ENCODE results near the gene TTC21A.

The TTC21A gene

DNA sequence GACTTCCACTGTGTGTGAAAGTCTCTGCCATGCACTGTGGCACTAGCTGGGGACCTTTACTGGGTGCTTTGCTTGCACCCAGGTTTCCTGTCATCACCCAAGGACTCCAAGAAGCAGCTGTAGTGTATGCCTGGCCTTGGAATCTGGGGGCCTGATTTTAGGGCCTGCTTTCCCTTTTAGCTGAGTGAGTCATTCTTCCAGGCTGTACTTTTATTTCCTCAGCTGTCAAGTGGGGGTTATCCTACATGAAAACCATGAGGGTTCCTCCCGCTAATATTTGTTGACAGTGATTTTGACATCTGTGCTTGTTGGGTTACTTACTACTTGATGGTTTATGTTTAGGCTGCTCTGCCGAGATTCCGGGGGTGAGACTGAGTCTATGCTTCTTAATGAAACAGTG is 18.6 kb upstream of the TTC21A start:
- TF ChIP-seq YY1 (IDR thresholded peaks at IDR 0.05; ENCODE audit: low read depth) (no peak), NFIC (IDR thresholded peaks at IDR 0.05) (no peak)

DNA sequence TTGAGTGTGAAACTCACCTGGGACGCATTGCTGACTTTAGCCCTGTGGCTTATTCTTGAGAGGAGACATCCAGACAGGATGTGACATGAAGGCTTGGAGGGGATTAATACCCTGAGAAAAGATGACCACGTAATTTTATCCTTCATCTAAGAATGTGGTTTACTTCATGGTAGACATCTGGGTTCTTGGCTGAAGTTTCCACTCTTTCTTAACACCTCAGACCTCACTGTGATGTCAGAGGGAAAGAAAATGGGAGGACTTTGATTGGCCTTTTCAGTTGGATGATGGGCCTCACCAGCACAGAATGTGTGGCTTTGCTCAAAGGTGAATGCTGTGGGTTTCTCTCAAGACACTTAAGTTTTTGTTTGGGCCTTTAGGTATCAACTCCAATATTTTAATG is 16.6 kb upstream of the TTC21A start:
- TF ChIP-seq TEAD4 (IDR thresholded peaks at IDR 0.05) (no peak), FOXM1 (IDR thresholded peaks at IDR 0.05; ENCODE audit: borderline replicate concordance, low read depth) (no peak), EP300 (IDR thresholded peaks at IDR 0.05; ENCODE audit: borderline replicate concordance) (no peak), RAD21 (IDR thresholded peaks at IDR 0.05; ENCODE audit: low read depth) (no peak), CEBPB (IDR thresholded peaks at IDR 0.05) (no peak), YY1 (IDR thresholded peaks at IDR 0.05; ENCODE audit: low read depth) (no peak), ZBTB7A (IDR thresholded peaks at IDR 0.05; ENCODE audit: low read depth) (no peak), CREB1 (IDR thresholded peaks at IDR 0.05; ENCODE audit: low read depth) (no peak), EGR1 (IDR thresholded peaks at IDR 0.05) (no peak), TCF12 (IDR thresholded peaks at IDR 0.05; ENCODE audit: low read depth) (no peak), NFIC (IDR thresholded peaks at IDR 0.05) (no peak)
- TF ChIP-seq, protein P1, sequence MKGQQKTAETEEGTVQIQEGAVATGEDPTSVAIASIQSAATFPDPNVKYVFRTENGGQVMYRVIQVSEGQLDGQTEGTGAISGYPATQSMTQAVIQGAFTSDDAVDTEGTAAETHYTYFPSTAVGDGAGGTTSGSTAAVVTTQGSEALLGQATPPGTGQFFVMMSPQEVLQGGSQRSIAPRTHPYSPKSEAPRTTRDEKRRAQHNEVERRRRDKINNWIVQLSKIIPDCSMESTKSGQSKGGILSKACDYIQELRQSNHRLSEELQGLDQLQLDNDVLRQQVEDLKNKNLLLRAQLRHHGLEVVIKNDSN (IDR thresholded peaks at IDR 0.05): no peak
- TF ChIP-seq, protein P2, sequence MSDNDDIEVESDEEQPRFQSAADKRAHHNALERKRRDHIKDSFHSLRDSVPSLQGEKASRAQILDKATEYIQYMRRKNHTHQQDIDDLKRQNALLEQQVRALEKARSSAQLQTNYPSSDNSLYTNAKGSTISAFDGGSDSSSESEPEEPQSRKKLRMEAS (IDR thresholded peaks at IDR 0.05): no peak
- TF ChIP-seq, protein P3, sequence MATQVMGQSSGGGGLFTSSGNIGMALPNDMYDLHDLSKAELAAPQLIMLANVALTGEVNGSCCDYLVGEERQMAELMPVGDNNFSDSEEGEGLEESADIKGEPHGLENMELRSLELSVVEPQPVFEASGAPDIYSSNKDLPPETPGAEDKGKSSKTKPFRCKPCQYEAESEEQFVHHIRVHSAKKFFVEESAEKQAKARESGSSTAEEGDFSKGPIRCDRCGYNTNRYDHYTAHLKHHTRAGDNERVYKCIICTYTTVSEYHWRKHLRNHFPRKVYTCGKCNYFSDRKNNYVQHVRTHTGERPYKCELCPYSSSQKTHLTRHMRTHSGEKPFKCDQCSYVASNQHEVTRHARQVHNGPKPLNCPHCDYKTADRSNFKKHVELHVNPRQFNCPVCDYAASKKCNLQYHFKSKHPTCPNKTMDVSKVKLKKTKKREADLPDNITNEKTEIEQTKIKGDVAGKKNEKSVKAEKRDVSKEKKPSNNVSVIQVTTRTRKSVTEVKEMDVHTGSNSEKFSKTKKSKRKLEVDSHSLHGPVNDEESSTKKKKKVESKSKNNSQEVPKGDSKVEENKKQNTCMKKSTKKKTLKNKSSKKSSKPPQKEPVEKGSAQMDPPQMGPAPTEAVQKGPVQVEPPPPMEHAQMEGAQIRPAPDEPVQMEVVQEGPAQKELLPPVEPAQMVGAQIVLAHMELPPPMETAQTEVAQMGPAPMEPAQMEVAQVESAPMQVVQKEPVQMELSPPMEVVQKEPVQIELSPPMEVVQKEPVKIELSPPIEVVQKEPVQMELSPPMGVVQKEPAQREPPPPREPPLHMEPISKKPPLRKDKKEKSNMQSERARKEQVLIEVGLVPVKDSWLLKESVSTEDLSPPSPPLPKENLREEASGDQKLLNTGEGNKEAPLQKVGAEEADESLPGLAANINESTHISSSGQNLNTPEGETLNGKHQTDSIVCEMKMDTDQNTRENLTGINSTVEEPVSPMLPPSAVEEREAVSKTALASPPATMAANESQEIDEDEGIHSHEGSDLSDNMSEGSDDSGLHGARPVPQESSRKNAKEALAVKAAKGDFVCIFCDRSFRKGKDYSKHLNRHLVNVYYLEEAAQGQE (IDR thresholded peaks at IDR 0.05; ENCODE audit: low read depth): no peak

DNA sequence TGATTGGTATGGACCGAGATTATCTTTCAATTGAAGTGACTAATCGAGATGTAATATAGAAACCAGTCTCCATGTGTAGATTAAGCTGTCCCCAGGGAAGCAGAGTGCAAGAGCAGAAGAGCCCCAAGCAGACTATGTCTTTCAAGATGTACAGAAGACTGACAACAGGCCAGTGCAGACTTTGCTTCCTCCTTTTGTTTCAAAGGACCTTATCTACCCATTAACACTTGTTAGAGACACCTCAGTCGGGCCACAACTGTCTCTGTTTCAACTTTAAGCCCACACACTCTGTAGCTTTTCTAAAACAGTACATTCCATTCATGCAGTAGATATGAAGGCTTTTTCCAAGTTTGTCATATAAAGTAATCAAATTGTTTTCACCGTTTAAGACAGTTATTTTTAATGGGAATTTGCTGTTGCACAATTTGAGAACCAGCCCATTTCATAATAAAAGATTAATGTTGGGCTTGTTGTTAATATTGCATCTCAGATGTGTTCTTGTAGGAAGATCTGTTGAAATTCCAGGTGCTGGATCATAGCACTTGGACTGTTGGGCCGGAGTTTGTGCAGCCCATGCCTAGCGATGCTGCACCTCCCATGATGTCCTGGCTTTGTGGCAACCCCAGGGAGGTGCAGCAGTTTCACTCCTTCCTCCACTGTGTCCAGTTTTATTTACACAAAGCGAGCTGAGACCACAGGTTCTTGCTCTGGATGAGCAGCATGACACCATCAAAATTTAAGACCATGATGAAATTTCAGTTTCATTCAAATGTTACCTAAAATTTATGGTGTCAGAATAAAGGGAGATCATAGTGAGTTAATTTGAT is 12.4 kb upstream of the TTC21A start:
- TF ChIP-seq CEBPB (IDR thresholded peaks at IDR 0.05) (no peak), YY1 (IDR thresholded peaks at IDR 0.05; ENCODE audit: low read depth) (no peak), TEAD4 (IDR thresholded peaks at IDR 0.05) (no peak), EGR1 (IDR thresholded peaks at IDR 0.05) (no peak), EP300 (IDR thresholded peaks at IDR 0.05; ENCODE audit: borderline replicate concordance) (no peak), ZBTB7A (IDR thresholded peaks at IDR 0.05; ENCODE audit: low read depth) (no peak), NFIC (IDR thresholded peaks at IDR 0.05) (no peak), FOXM1 (IDR thresholded peaks at IDR 0.05; ENCODE audit: borderline replicate concordance, low read depth) (no peak), TAF1 (IDR thresholded peaks at IDR 0.05; ENCODE audit: low read depth) (no peak), CREB1 (IDR thresholded peaks at IDR 0.05; ENCODE audit: low read depth) (no peak), RAD21 (IDR thresholded peaks at IDR 0.05; ENCODE audit: low read depth) (no peak), TCF12 (IDR thresholded peaks at IDR 0.05; ENCODE audit: low read depth) (no peak)
- TF ChIP-seq, protein P1 (IDR thresholded peaks at IDR 0.05): no peak
- TF ChIP-seq, protein P3 (IDR thresholded peaks at IDR 0.05; ENCODE audit: low read depth): no peak
- TF ChIP-seq, protein P2 (IDR thresholded peaks at IDR 0.05): no peak

DNA sequence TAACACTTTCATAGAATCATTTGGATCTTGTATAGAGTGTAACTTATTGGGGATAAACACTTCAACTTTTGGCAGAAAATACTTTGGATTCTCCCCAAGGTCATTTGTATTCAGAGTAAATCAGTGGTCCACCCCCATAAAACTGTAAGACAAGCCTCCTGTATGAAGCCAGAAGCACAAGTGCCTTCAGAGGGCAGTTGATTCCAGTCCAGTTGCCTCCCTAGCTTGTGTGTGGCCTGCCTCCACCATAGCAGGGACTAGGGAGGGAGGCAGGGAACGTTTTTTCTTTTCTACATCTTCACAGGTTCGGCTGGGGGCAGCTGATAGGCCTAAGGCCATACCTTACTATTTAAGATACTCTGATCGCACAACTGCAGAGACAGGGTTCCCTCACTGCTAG is 11.7 kb upstream of the TTC21A start:
- TF ChIP-seq NFIC (IDR thresholded peaks at IDR 0.05) (no peak), CEBPB (IDR thresholded peaks at IDR 0.05) (no peak), EGR1 (IDR thresholded peaks at IDR 0.05) (no peak), ZBTB7A (IDR thresholded peaks at IDR 0.05; ENCODE audit: low read depth) (no peak)

DNA sequence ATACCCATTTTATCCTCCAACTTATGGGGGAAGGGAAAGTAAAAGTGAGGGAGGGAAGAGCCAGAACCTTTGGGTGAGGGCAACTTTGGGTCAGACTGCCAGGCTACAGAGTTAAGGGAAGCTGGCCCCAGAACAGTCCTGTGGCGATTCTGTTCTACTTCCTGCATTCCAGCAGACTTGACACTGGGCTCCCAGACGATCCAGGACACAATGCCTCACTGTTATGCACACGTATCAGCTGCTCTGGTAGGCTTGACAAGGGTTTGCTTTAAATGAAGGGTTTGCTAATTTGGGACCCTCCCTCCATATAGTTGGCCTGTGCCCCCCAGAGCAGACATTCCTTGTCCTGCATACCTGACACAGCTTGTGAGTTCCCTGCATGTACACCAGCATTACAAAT is 10.7 kb upstream of the TTC21A start:
- TF ChIP-seq CEBPB (IDR thresholded peaks at IDR 0.05) (no peak), EGR1 (IDR thresholded peaks at IDR 0.05) (no peak), TEAD4 (IDR thresholded peaks at IDR 0.05) (no peak), ZBTB7A (IDR thresholded peaks at IDR 0.05; ENCODE audit: low read depth) (no peak), TAF1 (IDR thresholded peaks at IDR 0.05; ENCODE audit: low read depth) (no peak)

DNA sequence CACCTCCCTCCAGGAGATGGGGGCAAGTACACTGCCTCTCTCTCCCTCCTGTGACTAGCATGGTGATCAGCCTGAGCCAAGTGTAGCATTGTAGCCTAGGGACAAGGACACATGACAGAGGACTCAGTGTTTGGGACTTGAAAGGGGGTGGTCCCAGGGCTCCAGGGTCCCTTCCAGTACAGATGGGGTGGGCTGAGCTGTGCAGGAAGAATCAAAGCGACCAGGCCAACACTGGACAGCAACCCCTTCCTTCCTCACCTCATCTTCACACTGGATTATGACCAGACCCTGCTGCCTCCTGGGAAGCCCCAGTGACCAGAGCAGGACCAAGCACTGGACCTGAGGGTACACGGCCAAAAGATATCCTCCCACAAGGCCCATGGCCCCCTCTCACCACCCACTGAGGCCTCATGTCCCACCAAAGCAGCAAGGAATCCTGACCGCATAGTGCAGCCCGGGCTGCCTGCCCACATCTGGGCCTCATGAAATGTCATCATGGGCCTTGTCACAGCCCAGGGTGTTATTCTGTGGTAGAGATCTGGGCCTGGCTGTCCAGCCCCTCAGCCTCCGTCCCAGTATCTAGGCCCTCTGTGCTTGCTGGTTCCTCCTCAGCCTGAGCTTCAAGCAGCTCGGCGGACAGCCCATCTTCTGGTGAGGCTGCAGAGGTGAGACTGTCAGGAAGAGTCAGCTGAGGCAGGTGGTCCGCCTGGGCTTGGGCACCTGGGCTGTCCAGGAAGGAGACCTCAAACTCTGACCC is 9.6 kb upstream of the TTC21A start:
- TF ChIP-seq, protein P3 (IDR thresholded peaks at IDR 0.05; ENCODE audit: low read depth): no peak
- no peak for TF ChIP-seq TAF1 (IDR thresholded peaks at IDR 0.05; ENCODE audit: low read depth)
- TF ChIP-seq, protein P2 (IDR thresholded peaks at IDR 0.05): no peak
- no peak for TF ChIP-seq TEAD4 (IDR thresholded peaks at IDR 0.05)
- no peak for TF ChIP-seq CREB1 (IDR thresholded peaks at IDR 0.05; ENCODE audit: low read depth)
- no peak for TF ChIP-seq EGR1 (IDR thresholded peaks at IDR 0.05)
- no peak for TF ChIP-seq RAD21 (IDR thresholded peaks at IDR 0.05; ENCODE audit: low read depth)
- TF ChIP-seq TCF12 (IDR thresholded peaks at IDR 0.05; ENCODE audit: low read depth): no peak
- no peak for TF ChIP-seq ZBTB7A (IDR thresholded peaks at IDR 0.05; ENCODE audit: low read depth)
- TF ChIP-seq FOXM1 (IDR thresholded peaks at IDR 0.05; ENCODE audit: borderline replicate concordance, low read depth): no peak
- TF ChIP-seq, protein P1 (IDR thresholded peaks at IDR 0.05): no peak
- TF ChIP-seq NFIC (IDR thresholded peaks at IDR 0.05): no peak
- TF ChIP-seq YY1 (IDR thresholded peaks at IDR 0.05; ENCODE audit: low read depth): no peak
- TF ChIP-seq CEBPB (IDR thresholded peaks at IDR 0.05): no peak
- no peak for TF ChIP-seq EP300 (IDR thresholded peaks at IDR 0.05; ENCODE audit: borderline replicate concordance)
